Tibial nerve (tissue), 3 donors: ENCODE data around the gene NXPH4.
A peak's percentile ranks its signal among the peaks of the same experiment; 100 is the strongest.

Source experiments
- POLR2A ChIP-seq, 2 donors: fragments of 450-650 bp; IDR thresholded peaks; one replicate each; pipeline ENCODE4 v1.6.1; 2017; ENCODE audit warnings: antibody characterized with exemption in 2 of 2, mild to moderate bottlenecking in 2 of 2, moderate library complexity in 2 of 2
- TF ChIP-seq, protein P1 (sequence below), 5 experiments: fragments of 200-600 bp in 3 of 5; fragments of 450-650 bp in 2 of 5; sonication (generic) in 3 of 5; IDR thresholded peaks; one replicate each; pipeline ENCODE4 v1.5.1; 2016 to 2019; ENCODE audit warnings: antibody characterized with exemption in 5 of 5, mild to moderate bottlenecking in 3 of 5, moderate library complexity in 2 of 5

DNA sequence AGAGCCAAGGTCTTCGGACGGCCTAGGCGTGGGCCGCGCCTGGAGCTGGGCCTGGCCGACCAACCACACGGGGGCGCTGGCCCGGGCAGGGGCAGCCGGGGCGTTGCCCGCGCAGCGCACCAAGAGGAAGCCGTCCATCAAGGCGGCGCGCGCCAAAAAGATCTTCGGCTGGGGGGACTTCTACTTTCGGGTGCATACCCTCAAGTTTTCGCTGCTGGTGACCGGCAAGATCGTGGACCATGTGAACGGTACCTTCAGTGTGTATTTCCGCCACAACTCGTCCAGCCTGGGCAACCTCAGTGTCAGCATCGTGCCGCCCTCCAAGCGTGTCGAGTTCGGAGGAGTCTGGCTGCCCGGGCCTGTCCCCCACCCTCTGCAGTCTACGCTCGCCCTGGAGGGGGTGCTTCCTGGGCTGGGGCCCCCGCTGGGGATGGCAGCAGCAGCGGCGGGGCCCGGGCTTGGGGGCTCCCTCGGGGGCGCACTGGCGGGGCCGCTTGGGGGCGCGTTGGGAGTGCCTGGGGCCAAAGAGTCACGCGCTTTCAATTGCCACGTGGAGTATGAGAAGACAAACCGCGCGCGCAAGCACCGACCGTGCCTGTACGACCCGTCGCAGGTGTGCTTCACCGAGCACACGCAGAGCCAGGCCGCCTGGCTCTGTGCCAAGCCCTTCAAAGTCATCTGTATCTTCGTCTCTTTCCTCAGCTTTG, 8.5 kb downstream of the NXPH4 start:
- TF ChIP-seq, protein P1, sequence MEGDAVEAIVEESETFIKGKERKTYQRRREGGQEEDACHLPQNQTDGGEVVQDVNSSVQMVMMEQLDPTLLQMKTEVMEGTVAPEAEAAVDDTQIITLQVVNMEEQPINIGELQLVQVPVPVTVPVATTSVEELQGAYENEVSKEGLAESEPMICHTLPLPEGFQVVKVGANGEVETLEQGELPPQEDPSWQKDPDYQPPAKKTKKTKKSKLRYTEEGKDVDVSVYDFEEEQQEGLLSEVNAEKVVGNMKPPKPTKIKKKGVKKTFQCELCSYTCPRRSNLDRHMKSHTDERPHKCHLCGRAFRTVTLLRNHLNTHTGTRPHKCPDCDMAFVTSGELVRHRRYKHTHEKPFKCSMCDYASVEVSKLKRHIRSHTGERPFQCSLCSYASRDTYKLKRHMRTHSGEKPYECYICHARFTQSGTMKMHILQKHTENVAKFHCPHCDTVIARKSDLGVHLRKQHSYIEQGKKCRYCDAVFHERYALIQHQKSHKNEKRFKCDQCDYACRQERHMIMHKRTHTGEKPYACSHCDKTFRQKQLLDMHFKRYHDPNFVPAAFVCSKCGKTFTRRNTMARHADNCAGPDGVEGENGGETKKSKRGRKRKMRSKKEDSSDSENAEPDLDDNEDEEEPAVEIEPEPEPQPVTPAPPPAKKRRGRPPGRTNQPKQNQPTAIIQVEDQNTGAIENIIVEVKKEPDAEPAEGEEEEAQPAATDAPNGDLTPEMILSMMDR (IDR thresholded peaks at IDR 0.05) = peak; percentile 32 to 55 (median 46)
- no peak for TF ChIP-seq POLR2A (IDR thresholded peaks at IDR 0.05)
